PC-3 (cell line): ENCODE data around the gene HBM. TPM values are rescaled to one million over a fixed set of nuclear protein-coding genes. Genes with fewer than 3 reads are reported as not detected.

ENCODE experiments used
- ATAC-seq: fragments of 200-7000 bp; cut with Tn5 transposase; 2 replicates; pipeline ENCODE4 v1.9.1; 2020; ENCODE audit warnings: mild to moderate bottlenecking, moderate library complexity
- BruUV-seq: library from RNA; stranded (reverse); fragments of 400-500 nt; replicated peaks from 2 replicates; lab custom pipeline; 2021; lab: Mats Ljungman, UMichigan
- CTCF ChIA-PET: fragments of 300-600 bp; sonication (Branson Sonifier 250); formaldehyde crosslinking; loops from one replicate; lab custom pipeline; 2022; ENCODE audit warnings: antibody characterized with exemption; lab: Charles Lee
- POLR2A ChIA-PET: fragments of 300-600 bp; sonication (Branson Sonifier 250); formaldehyde crosslinking; loops from one replicate; lab custom pipeline; 2022; ENCODE audit warnings: antibody characterized with exemption; ENCODE audit not compliant: unreplicated experiment; lab: Charles Lee
- DNase-seq: peaks from one replicate; pipeline ENCODE4 v3.0.0-alpha.2; 2015
- H2AFZ ChIP-seq: fragments of 300-600 bp; sonication (generic); 2 replicates; pipeline ENCODE4 v1.6.0; 2016; ENCODE audit warnings: antibody characterized with exemption, low read length
- H3F3A ChIP-seq: fragments of 300-600 bp; sonication (generic); one replicate; pipeline ENCODE4 v1.6.0; 2017; ENCODE audit warnings: antibody characterized with exemption, low read length, control low read depth, mild to moderate bottlenecking; ENCODE audit not compliant: unreplicated experiment
- H3K27ac ChIP-seq: fragments of 300-600 bp; sonication (generic); 2 replicates; pipeline ENCODE4 v1.5.1; 2016; ENCODE audit warnings: mild to moderate bottlenecking, low read length
- H3K27me3 ChIP-seq: fragments of 300-600 bp; sonication (generic); 2 replicates; pipeline ENCODE4 v1.6.1; 2016; ENCODE audit warnings: low read length, mixed read lengths
- H3K36me3 ChIP-seq: fragments of 300-600 bp; sonication (generic); 2 replicates; pipeline ENCODE4 v1.6.1; 2016; ENCODE audit warnings: low read depth, mixed run types, low read length, mixed read lengths
- H3K4me1 ChIP-seq: fragments of 300-600 bp; sonication (generic); 2 replicates; pipeline ENCODE4 v1.5.1; 2016; ENCODE audit warnings: low read length; ENCODE audit not compliant: insufficient read depth
- H3K4me2 ChIP-seq: fragments of 300-600 bp; sonication (generic); 2 replicates; pipeline ENCODE4 v1.6.0; 2016; ENCODE audit warnings: low read length
- H3K4me3 ChIP-seq: fragments of 300-600 bp; sonication (generic); 2 replicates; pipeline ENCODE4 v1.5.1; 2016; ENCODE audit warnings: mild to moderate bottlenecking, low read length, mixed read lengths
- H3K79me2 ChIP-seq: fragments of 300-600 bp; sonication (generic); 2 replicates; pipeline ENCODE4 v1.6.1; 2017; ENCODE audit warnings: low read length, mixed read lengths
- H3K9ac ChIP-seq: fragments of 300-600 bp; sonication (generic); 2 replicates; pipeline ENCODE4 v1.6.0; 2016; ENCODE audit warnings: mild to moderate bottlenecking, low read length
- H3K9me2 ChIP-seq: fragments of 300-600 bp; sonication (generic); replicated peaks from 2 replicates; pipeline ENCODE4 v1.6.1; 2016; ENCODE audit warnings: mixed run types, low read length, mixed read lengths
- H3K9me3 ChIP-seq: fragments of 300-600 bp; sonication (generic); 2 replicates; pipeline ENCODE4 v1.6.1; 2016; ENCODE audit warnings: low read length, mixed read lengths
- H4K20me1 ChIP-seq: fragments of 300-600 bp; sonication (generic); 2 replicates; pipeline ENCODE4 v1.6.1; 2016; ENCODE audit warnings: low read length, mixed read lengths
- EZH2 ChIP-seq: fragments of 300-600 bp; sonication (generic); IDR thresholded peaks from one replicate; pipeline ENCODE4 v1.6.1; 2017; ENCODE audit warnings: antibody characterized with exemption, mild to moderate bottlenecking, low read length; ENCODE audit not compliant: unreplicated experiment
- EZH2phosphoT487 ChIP-seq: fragments of 300-600 bp; sonication (generic); IDR thresholded peaks from 2 replicates; pipeline ENCODE4 v1.6.1; 2018; ENCODE audit warnings: mild to moderate bottlenecking, antibody characterized with exemption, low read length, borderline replicate concordance
- intact Hi-C: fragments of 100-400 bp; cut with micrococcal nuclease; formaldehyde crosslinking; loops from 2 replicates; pipeline ENCODE4 v1.9.0; 2023
- total RNA-seq: library from RNA; depleted of rRNA; stranded (reverse); fragments of >200 nt; gene quantifications from 2 replicates; pipeline ENCODE4 v1.2.3, GENCODE V29; 2014
- TF ChIP-seq, protein P1 (sequence below): fragments of 300-600 bp; sonication (generic); conservative IDR thresholded peaks from 2 replicates; pipeline ENCODE4 v1.5.1; 2017; ENCODE audit warnings: antibody characterized with exemption, low read depth, mild to moderate bottlenecking, low read length

HBM gene
- total RNA-seq, 1 experiment from 2014 or later: not detected

DNA sequence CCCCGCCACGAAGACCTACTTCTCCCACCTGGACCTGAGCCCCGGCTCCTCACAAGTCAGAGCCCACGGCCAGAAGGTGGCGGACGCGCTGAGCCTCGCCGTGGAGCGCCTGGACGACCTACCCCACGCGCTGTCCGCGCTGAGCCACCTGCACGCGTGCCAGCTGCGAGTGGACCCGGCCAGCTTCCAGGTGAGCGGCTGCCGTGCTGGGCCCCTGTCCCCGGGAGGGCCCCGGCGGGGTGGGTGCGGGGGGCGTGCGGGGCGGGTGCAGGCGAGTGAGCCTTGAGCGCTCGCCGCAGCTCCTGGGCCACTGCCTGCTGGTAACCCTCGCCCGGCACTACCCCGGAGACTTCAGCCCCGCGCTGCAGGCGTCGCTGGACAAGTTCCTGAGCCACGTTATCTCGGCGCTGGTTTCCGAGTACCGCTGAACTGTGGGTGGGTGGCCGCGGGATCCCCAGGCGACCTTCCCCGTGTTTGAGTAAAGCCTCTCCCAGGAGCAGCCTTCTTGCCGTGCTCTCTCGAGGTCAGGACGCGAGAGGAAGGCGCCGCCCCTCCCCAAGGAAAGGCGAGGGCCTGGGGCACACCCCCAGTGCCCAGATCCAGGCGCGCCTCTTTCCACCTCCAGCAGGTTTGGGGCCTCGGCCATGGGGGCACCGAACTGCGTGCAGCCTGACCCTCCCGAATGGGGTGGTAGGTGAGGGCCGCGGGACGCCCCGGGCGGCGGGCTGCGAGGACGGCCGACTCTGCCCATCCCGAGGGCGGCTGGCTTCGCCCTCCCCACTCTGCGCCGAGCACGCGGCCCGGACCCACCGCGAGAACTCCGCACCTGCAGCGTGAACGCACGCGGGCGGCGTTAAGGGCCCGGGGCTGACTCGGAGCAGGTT, 15.1 kb downstream of the HBM start:
- ChIA-PET CTCF (interaction anchor here (0.8 kb wide), 1 partner anchor 74 kb away, joined by 3 read pairs; no protein-coding TSS in a partner anchor), POLR2A (no interaction called here)
- H3K9me3 ChIP-seq: no peaks in the 10 kb centered on the region
- DNase-seq (no peak), ATAC-seq (peak; percentile 73)
- H3K9me2 ChIP-seq: no peaks in the 10 kb centered on the region
- H3F3A ChIP-seq: no peaks in the 10 kb centered on the region
- no TSS peak for BruUV-seq
- peak overlapping the region; percentile 42 for H3K4me3 ChIP-seq
- intact Hi-C loops: loop anchor here (2.0 kb wide), 1 partner anchor 74 kb away; no protein-coding TSS in a partner anchor
- H3K36me3 ChIP-seq: no peaks in the 10 kb centered on the region
- no peaks in the 10 kb centered on the region for H4K20me1 ChIP-seq
- H3K27ac ChIP-seq: no peak overlapping the region
- peaks cover 5% of the 10 kb centered on the region; the same call in 1 of the 2 replicates for H3K4me1 ChIP-seq
- peaks cover 10% of the 10 kb centered on the region for H3K27me3 ChIP-seq
- no peak for TF ChIP-seq EZH2
- TF ChIP-seq, protein P1, sequence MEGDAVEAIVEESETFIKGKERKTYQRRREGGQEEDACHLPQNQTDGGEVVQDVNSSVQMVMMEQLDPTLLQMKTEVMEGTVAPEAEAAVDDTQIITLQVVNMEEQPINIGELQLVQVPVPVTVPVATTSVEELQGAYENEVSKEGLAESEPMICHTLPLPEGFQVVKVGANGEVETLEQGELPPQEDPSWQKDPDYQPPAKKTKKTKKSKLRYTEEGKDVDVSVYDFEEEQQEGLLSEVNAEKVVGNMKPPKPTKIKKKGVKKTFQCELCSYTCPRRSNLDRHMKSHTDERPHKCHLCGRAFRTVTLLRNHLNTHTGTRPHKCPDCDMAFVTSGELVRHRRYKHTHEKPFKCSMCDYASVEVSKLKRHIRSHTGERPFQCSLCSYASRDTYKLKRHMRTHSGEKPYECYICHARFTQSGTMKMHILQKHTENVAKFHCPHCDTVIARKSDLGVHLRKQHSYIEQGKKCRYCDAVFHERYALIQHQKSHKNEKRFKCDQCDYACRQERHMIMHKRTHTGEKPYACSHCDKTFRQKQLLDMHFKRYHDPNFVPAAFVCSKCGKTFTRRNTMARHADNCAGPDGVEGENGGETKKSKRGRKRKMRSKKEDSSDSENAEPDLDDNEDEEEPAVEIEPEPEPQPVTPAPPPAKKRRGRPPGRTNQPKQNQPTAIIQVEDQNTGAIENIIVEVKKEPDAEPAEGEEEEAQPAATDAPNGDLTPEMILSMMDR: no peak
- TF ChIP-seq EZH2phosphoT487: no peak
- peak overlapping the region; percentile 76 for H3K4me2 ChIP-seq
- no peak overlapping the region for H3K9ac ChIP-seq
- H3K79me2 ChIP-seq: no peaks in the 10 kb centered on the region
- peak overlapping the region; percentile 81 for H2AFZ ChIP-seq

DNA sequence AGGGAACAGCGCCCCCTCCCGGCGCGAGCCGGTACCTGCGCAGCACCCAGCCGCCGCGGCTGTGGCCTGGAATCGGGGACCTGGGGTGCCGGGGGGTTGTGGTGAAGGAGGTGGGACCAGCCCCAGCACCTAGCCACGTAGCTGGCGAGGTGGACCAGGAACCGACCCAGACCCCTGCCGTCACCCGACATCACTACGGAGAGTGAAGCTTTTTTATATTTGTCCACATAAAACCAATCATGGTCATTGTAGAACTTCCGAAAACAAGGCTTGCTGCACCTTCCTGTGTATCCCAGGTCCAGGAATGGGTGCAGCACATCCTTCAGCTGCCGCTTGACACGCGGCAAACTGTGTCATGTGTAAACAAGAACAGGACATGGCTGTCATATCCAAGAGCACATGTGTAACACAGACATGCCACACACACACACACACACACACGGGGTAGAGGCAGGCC, 15.8 kb downstream of the HBM start:
- no peak overlapping the region for H2AFZ ChIP-seq
- no TSS peak for BruUV-seq
- TF ChIP-seq, protein P1: peak; percentile 83
- TF ChIP-seq EZH2phosphoT487 (no peak), EZH2 (no peak)
- 0 out of 2 replicates have a peak overlapping the region, but pooled peaks have one; percentile 42 for H3K4me3 ChIP-seq
- no peaks in the 10 kb centered on the region for H4K20me1 ChIP-seq
- H3K36me3 ChIP-seq: no peaks in the 10 kb centered on the region
- H3K79me2 ChIP-seq: no peaks in the 10 kb centered on the region
- POLR2A ChIA-PET: no interaction called here
- no peaks in the 10 kb centered on the region for H3K9me2 ChIP-seq
- H3K9me3 ChIP-seq: no peaks in the 10 kb centered on the region
- H3K4me2 ChIP-seq: no peak overlapping the region
- peaks cover 5% of the 10 kb centered on the region; the same call in 1 of the 2 replicates for H3K4me1 ChIP-seq
- peaks cover 10% of the 10 kb centered on the region for H3K27me3 ChIP-seq
- peak; percentile 27 for ATAC-seq
- no peak overlapping the region for H3K27ac ChIP-seq
- H3F3A ChIP-seq: no peaks in the 10 kb centered on the region
- intact Hi-C loops: loop anchor here (2.0 kb wide), 1 partner anchor 75 kb away; no protein-coding TSS in a partner anchor
- DNase-seq: peak; percentile 68
- no peak overlapping the region for H3K9ac ChIP-seq
- CTCF ChIA-PET: interaction anchor here (0.7 kb wide), 1 partner anchor 125 kb away, joined by 3 read pairs; no protein-coding TSS in a partner anchor
